ENCODE measurements around the gene MISP. TPM values are rescaled to one million over a fixed set of nuclear protein-coding genes. Genes with fewer than 3 reads are reported as not detected.

The MISP gene
- total and polyA plus RNA-seq, 2 of the 4 experiments (the other 2 are of a cell fraction), result not detected

DNA sequence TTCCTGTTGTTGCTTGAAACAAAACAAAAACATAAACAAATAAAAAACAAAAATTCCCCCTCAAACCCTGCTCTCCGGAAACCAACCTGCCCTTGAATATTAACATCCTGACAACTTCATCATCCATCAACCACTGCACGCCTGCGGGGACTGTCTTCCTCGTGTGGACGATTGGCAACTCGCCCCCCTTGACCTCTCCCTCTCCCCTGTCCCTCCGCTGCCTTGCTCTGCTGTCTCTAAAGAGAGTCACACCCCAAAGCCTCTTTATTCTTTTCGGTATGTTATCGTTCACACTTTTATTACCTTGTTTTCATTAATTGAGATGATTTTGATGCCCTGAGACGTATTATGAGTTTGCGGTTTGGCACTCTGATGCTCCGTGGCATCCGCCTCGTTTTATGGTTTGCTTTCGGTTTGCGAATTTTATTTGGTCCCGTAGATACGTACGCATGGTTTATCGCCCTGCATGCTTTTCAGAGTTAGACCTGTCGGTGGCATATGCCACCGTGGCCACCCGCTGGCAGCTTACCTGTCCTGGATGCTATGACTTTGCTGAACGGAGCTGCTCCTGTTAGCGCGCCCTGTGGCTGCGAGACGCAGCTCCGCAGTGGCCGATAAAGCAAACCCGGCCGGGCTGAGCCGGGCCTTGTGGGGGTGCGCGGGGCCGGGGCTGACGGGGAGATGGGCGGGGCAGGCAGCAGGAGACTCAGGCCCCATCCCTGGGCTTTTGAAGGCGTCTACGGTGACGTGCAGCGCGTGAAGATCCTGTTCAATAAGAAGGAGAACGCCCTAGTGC lies 56.9 kb downstream of the MISP start:
- peaks cover 82% of the 10 kb centered on the region for H4K20me1 ChIP-seq (ENCODE audit: insufficient read depth, low read length)
- no peaks in the 10 kb centered on the region for H3K9me1 ChIP-seq (ENCODE audit: insufficient read depth, low read length)
- H3K36me3 ChIP-seq (ENCODE audit: control insufficient read depth, insufficient read depth, low read length), result peaks cover 90% of the 10 kb centered on the region
- no peak overlapping the region for H3K23ac ChIP-seq (ENCODE audit: low read depth, low read length)
- H4K5ac ChIP-seq (ENCODE audit: low read depth, low read length), result no peak overlapping the region
- ChIA-PET CTCF (no interaction called here), POLR2A (ENCODE audit: unreplicated experiment) (no interaction called here)
- H2AFZ ChIP-seq (replicated peaks; ENCODE audit: low read length, poor library complexity), result no peak overlapping the region
- no peak overlapping the region for H3K18ac ChIP-seq (ENCODE audit: low read depth, low read length)
- no peak overlapping the region for H2BK120ac ChIP-seq (ENCODE audit: low read depth, low read length)
- H4K8ac ChIP-seq (ENCODE audit: low read depth in 2 of 2, low read length in 2 of 2), result no peak overlapping the region
- H2BK20ac ChIP-seq (ENCODE audit: low read depth, low read length), result no peak overlapping the region
- no peak overlapping the region for H2BK15ac ChIP-seq (ENCODE audit: low read depth, low read length)
- no peak overlapping the region for H3K9ac ChIP-seq (ENCODE audit: low read depth, low read length)
- H3K27me3 ChIP-seq (ENCODE audit: control insufficient read depth, insufficient read depth, low read length), result no peaks in the 10 kb centered on the region
- H3K4me1 ChIP-seq (ENCODE audit: control insufficient read depth, insufficient read depth, low read length), result no peaks in the 10 kb centered on the region; the same call in 1 of the 2 replicates
- peaks cover 11 to 46% of the 10 kb centered on the region in 2 experiments for H3K79me1 ChIP-seq (ENCODE audit: low read depth in 1 of 2, low read length in 2 of 2)
- in situ Hi-C loops (cut with MboI; ENCODE audit: low sequenced_read_pairs), result no loop called here
- H2BK5ac ChIP-seq (ENCODE audit: low read depth, low read length, poor library complexity, severe bottlenecking), result no peak overlapping the region
- no peak overlapping the region for H4K91ac ChIP-seq (ENCODE audit: insufficient read depth, low read depth, low read length)
- dilution Hi-C loops (cut with HindIII; ENCODE audit: low sequenced_read_pairs, unreplicated experiment), result no loop called here
- no peak overlapping the region for H3K4ac ChIP-seq (ENCODE audit: low read depth, low read length)
- H2AK5ac ChIP-seq (ENCODE audit: low read depth, low read length), result no peak overlapping the region
- TF ChIP-seq RFX5 (IDR thresholded peaks at IDR 0.05; ENCODE audit: low read depth, low read length), result no peak
- TF ChIP-seq POLR2A (IDR thresholded peaks at IDR 0.05; ENCODE audit: low read depth, low read length), result no peak
- TF ChIP-seq CEBPB (IDR thresholded peaks at IDR 0.05; ENCODE audit: low read depth, low read length), result no peak
- no peak for TF ChIP-seq CHD1 (IDR thresholded peaks at IDR 0.05; ENCODE audit: low read depth, low read length)
- no peak for TF ChIP-seq MAFK (IDR thresholded peaks at IDR 0.05; ENCODE audit: low read depth, low read length)
- no peak for TF ChIP-seq RCOR1 (IDR thresholded peaks at IDR 0.05; ENCODE audit: insufficient replicate concordance, low read length)
- TF ChIP-seq, protein P1, sequence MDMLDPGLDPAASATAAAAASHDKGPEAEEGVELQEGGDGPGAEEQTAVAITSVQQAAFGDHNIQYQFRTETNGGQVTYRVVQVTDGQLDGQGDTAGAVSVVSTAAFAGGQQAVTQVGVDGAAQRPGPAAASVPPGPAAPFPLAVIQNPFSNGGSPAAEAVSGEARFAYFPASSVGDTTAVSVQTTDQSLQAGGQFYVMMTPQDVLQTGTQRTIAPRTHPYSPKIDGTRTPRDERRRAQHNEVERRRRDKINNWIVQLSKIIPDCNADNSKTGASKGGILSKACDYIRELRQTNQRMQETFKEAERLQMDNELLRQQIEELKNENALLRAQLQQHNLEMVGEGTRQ (IDR thresholded peaks at IDR 0.05; ENCODE audit: low read depth, low read length), result no peak
- TF ChIP-seq MAZ (IDR thresholded peaks at IDR 0.05; ENCODE audit: borderline replicate concordance, low read depth, low read length), result no peak
- no peak for TF ChIP-seq BHLHE40 (IDR thresholded peaks at IDR 0.05; ENCODE audit: low read depth, low read length)
- TF ChIP-seq, protein P2, sequence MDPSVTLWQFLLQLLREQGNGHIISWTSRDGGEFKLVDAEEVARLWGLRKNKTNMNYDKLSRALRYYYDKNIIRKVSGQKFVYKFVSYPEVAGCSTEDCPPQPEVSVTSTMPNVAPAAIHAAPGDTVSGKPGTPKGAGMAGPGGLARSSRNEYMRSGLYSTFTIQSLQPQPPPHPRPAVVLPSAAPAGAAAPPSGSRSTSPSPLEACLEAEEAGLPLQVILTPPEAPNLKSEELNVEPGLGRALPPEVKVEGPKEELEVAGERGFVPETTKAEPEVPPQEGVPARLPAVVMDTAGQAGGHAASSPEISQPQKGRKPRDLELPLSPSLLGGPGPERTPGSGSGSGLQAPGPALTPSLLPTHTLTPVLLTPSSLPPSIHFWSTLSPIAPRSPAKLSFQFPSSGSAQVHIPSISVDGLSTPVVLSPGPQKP (IDR thresholded peaks at IDR 0.05; ENCODE audit: borderline replicate concordance, low read depth, low read length), result no peak
- H3K56ac ChIP-seq (ENCODE audit: extremely low read depth, insufficient read depth, low read length), result no peak overlapping the region
- BruUV-seq (replicated peaks), result no TSS peak
- no peak overlapping the region for H3K4me3 ChIP-seq (ENCODE audit: insufficient read depth, low read depth, low read length)
- ATAC-seq (ENCODE audit: low read depth), result no peak
- no peak overlapping the region for H2AK9ac ChIP-seq (replicated peaks; ENCODE audit: low read depth, low read length, poor library complexity)
- intact Hi-C loops (cut with micrococcal nuclease), result no loop called here
- H3K9me3 ChIP-seq (ENCODE audit: control insufficient read depth, insufficient read depth, low read length), result no peaks in the 10 kb centered on the region
- H3K14ac ChIP-seq (replicated peaks; ENCODE audit: low read depth, low read length), result no peak overlapping the region
- H3K27ac ChIP-seq (ENCODE audit: insufficient read depth, low read length), result no peak overlapping the region
- DNase-seq, result no peak
- 93% methylated on average over 25 of the region's 44 CpGs; no CpG with 5 or more reads in 1 of the 2 experiments for WGBS, 2 experiments (ENCODE audit: extremely low coverage in 2 of 2, insufficient read length in 1 of 2)
- no peak overlapping the region for H3K4me2 ChIP-seq (ENCODE audit: low read depth, low read length)
